ENCODE measurements around the gene OR1M1. TPM values are rescaled to one million over a fixed set of nuclear protein-coding genes. Genes with fewer than 3 reads are reported as not detected.

OR1M1 gene
- total and polyA plus RNA-seq, 9 of the 15 experiments (the other 6 are each of a cell fraction or from before 2014, with no cell fraction given) = not detected

GRCh38 chr19:9139609-9140158 lies 52.8 kb downstream of the OR1M1 start (continued):
- TF ChIP-seq TEAD1 (CRISPR knock-in tag; IDR thresholded peaks at IDR 0.05) (no peak), ZNF347 (CRISPR knock-in tag; IDR thresholded peaks at IDR 0.05; ENCODE audit: low read depth) (no peak), SRSF9 (IDR thresholded peaks at IDR 0.05; ENCODE audit: borderline replicate concordance, low read depth, low read length) (no peak), PHF20 (IDR thresholded peaks at IDR 0.05; ENCODE audit: partially characterized antibody) (no peak), MTA2 (IDR thresholded peaks at IDR 0.05; ENCODE audit: low read depth) (no peak), POLR2AphosphoS5 (IDR thresholded peaks at IDR 0.05; ENCODE audit: control insufficient read depth, insufficient read depth, low read depth, low read length) (no peak), ZNF395 (CRISPR knock-in tag; IDR thresholded peaks at IDR 0.05) (0 out of 2 replicates have a peak, but pooled peaks have one; percentile 15), ZNF696 (CRISPR knock-in tag; conservative IDR thresholded peaks at IDR 0.05) (no peak), KHSRP (IDR thresholded peaks at IDR 0.05) (0 out of 2 replicates have a peak, but pooled peaks have one; percentile 31), ARHGAP35 (IDR thresholded peaks at IDR 0.05; ENCODE audit: partially characterized antibody) (no peak), MLX (CRISPR knock-in tag; conservative IDR thresholded peaks at IDR 0.05) (no peak), ATF3 (IDR thresholded peaks at IDR 0.05) (peak; percentile 80), ATF3 (CRISPR knock-in tag; conservative IDR thresholded peaks at IDR 0.05) (no peak), STAT5A (IDR thresholded peaks at IDR 0.05; ENCODE audit: borderline replicate concordance, low read length) (no peak), MCM3 (IDR thresholded peaks at IDR 0.05) (no peak), NFYB (IDR thresholded peaks at IDR 0.05; ENCODE audit: extremely low read depth, insufficient read length) (no peak), ZBTB12 (CRISPR knock-in tag; IDR thresholded peaks at IDR 0.05) (no peak)

Data from K562 (cell line).